ENCODE data around the gene OSGIN1.
A peak's percentile ranks its signal among the peaks of the same experiment; 100 is the strongest.

Gene OSGIN1

DNA sequence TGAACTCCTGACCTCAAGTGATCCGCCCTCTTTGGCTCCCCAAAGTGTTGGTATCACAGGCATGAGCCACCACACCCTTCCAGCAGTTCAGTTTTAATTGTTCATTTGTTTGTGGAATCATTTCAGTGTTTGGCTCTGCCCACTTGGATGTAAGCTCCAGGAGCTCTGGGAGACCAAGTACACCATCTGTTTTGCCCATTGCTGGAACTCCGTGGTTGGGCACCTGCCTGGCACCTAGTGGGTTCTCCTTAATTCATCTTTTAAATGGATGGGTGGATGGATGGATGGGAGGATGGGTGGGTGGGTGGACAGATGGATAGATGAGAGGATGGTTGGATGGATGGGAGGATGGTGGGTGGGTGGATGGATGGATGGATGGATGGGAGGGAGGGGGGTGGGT lies 14.1 kb downstream of the OSGIN1 start:
- no peak for DNase-seq (ENCODE audit: extremely low read depth, insufficient read length)
- TF ChIP-seq, protein P1, sequence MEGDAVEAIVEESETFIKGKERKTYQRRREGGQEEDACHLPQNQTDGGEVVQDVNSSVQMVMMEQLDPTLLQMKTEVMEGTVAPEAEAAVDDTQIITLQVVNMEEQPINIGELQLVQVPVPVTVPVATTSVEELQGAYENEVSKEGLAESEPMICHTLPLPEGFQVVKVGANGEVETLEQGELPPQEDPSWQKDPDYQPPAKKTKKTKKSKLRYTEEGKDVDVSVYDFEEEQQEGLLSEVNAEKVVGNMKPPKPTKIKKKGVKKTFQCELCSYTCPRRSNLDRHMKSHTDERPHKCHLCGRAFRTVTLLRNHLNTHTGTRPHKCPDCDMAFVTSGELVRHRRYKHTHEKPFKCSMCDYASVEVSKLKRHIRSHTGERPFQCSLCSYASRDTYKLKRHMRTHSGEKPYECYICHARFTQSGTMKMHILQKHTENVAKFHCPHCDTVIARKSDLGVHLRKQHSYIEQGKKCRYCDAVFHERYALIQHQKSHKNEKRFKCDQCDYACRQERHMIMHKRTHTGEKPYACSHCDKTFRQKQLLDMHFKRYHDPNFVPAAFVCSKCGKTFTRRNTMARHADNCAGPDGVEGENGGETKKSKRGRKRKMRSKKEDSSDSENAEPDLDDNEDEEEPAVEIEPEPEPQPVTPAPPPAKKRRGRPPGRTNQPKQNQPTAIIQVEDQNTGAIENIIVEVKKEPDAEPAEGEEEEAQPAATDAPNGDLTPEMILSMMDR (IDR thresholded peaks at IDR 0.05; ENCODE audit: insufficient read depth, low read length, poor library complexity, severe bottlenecking), result no peak
- Histone ChIP-seq H3K27me3 (replicated peaks; ENCODE audit: control insufficient read depth, insufficient read depth, low read length) (no peaks in the 10 kb centered on the region), H3K36me3 (ENCODE audit: control insufficient read depth, insufficient read depth, low read length) (no peaks in the 10 kb centered on the region), H3K4me3 (replicated peaks; ENCODE audit: low read depth, low read length) (no peak overlapping the region)

DNA sequence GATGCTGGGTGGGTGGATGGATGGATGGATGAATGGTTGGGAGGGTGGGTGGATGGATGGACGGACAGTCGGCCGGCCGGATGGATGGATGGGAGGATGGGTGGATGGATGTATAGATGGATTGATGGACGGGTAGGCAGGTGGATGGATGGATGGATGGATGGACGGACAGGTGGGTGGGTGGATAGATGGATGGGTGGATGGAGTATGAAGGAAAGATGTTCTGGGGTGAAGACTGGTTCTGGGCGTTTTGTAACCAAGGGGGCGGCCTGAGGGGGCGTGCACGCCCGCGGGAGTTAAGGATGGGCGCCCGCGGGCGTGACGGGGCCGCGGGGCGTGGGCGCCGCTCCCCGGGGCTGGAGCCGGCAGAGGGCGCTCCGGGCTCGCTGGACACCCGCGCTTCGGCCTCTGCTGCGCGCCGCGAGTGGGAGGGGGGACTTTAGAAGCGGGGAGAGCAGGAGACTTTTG lies 14.8 kb downstream of the OSGIN1 start, which contains the start of gene NECAB2:
Gene NECAB2 (plus strand): TSS at position 407 of the 468 bp plus-strand sequence. CDS start 405 bp downstream, outside the sequence.
- no peak within 1 kb of the TSS for H3K4me3 ChIP-seq (replicated peaks; ENCODE audit: low read depth, low read length)
- no peaks in the 10 kb centered on the region for H3K36me3 ChIP-seq (ENCODE audit: control insufficient read depth, insufficient read depth, low read length)
- TF ChIP-seq, protein P1 (IDR thresholded peaks at IDR 0.05; ENCODE audit: insufficient read depth, low read length, poor library complexity, severe bottlenecking), result peak; percentile 39
- H3K27me3 ChIP-seq (replicated peaks; ENCODE audit: control insufficient read depth, insufficient read depth, low read length), result no peaks in the 10 kb centered on the region
- DNase-seq (ENCODE audit: extremely low read depth, insufficient read length), result peak; percentile 37

DNA sequence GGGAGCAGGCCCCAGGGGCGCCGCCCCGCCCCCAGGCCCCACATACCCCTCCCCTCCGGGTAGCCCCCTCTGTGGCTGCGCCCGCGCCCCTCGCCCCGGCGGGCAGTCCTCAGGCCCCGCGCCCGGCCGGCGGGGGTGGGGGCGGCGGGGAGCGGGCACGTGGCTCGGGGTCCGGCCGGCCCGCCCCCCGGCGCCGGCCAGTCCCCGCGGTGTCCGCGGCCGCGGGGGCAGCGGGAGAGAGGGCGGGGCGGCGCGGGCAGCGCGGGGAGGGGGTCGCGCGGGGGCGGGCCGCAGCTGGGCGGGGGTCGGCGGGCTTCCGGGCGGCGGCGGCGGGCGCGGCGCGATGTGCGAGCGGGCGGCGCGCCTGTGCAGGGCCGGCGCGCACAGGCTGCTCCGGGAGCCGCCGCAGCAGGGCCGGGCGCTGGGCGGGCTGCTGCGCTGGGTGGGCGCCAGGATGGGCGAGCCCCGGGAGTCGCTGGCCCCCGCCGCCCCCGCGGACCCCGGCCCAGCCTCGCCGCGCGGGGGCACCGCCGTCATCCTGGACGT lies 15.3 kb downstream of the OSGIN1 start:
- H3K4me3 ChIP-seq (replicated peaks; ENCODE audit: low read depth, low read length), result no peak overlapping the region
- no peaks in the 10 kb centered on the region for H3K27me3 ChIP-seq (replicated peaks; ENCODE audit: control insufficient read depth, insufficient read depth, low read length)
- TF ChIP-seq, protein P1 (IDR thresholded peaks at IDR 0.05; ENCODE audit: insufficient read depth, low read length, poor library complexity, severe bottlenecking), result no peak
- no peaks in the 10 kb centered on the region for H3K36me3 ChIP-seq (ENCODE audit: control insufficient read depth, insufficient read depth, low read length)
- no peak for DNase-seq (ENCODE audit: extremely low read depth, insufficient read length)

DNA sequence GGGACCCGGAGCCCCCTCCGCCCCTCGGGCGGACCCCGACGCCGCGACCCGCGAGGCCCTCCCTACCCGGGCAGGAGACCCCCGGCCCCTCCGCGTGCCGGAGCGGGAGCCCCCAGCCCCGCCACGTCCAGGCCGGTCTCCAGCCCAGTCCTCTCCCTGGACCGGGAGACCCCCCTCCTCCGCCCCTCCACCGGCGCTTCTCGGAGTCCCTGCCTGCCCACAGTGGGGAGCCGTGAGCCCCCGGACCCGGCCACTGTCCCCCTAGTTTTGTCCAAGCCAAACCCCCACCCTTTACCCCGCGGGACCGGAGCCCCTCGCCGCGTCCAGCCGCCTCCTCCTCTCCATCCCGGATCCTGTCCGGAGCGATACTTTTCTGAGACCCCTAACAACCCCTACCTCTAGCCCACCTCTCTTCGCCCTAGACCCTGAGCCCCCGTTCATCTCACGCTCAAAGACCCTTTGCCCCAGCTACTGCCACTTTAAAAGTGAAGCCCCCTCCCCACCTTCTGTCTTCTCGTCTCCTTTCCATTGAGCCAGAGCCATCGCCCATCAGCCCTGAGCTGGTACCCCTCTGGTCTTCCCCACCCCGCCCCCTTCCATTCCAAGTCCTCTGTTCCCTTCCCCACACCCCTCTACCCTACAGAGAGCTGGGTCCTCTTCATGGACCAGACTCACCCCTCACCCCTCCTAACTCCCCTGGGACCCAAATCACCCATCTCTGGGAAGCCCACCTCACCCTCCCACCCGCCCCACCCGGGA lies 16.0 kb downstream of the OSGIN1 start:
- TF ChIP-seq, protein P1 (IDR thresholded peaks at IDR 0.05; ENCODE audit: insufficient read depth, low read length, poor library complexity, severe bottlenecking), result no peak
- no peak overlapping the region for H3K4me3 ChIP-seq (replicated peaks; ENCODE audit: low read depth, low read length)
- DNase-seq (ENCODE audit: extremely low read depth, insufficient read length), result no peak
- no peaks in the 10 kb centered on the region for H3K36me3 ChIP-seq (ENCODE audit: control insufficient read depth, insufficient read depth, low read length)
- H3K27me3 ChIP-seq (replicated peaks; ENCODE audit: control insufficient read depth, insufficient read depth, low read length), result no peaks in the 10 kb centered on the region

DNA sequence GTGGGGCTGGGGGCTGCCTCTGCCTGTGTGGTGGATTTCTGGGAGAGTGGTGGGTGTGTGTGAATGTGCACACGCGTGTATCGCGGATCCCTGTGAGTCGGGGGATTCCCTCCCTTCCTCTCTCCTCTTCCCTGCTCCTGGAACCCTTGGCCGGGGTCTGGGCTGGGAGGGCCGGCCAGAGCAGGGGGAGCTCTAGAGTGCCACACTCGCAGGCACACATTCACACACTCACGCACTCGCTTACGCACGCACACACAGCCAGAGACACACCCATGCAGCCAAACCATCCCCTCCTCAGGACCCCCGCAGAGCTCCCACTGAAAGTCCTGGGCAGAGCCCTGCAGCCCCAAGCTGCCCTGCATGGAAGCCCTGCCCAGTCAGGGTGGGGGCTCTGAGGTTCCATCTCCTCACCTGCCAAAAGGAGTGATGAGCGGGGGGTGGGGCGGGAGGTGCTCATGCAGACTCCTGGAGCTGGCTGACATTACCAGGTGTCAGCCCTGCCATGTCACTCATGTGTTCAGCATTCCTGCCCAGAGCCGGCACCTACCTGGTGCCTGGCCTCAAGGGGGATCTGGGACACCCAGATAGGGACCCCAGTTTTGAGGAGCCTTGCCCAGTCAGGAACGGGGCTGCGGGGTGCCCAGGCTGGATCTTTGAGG lies 16.9 kb downstream of the OSGIN1 start:
- Histone ChIP-seq H3K36me3 (ENCODE audit: control insufficient read depth, insufficient read depth, low read length) (no peaks in the 10 kb centered on the region), H3K4me3 (replicated peaks; ENCODE audit: low read depth, low read length) (no peak overlapping the region), H3K27me3 (replicated peaks; ENCODE audit: control insufficient read depth, insufficient read depth, low read length) (no peaks in the 10 kb centered on the region)
- TF ChIP-seq, protein P1 (IDR thresholded peaks at IDR 0.05; ENCODE audit: insufficient read depth, low read length, poor library complexity, severe bottlenecking), result no peak
- DNase-seq (ENCODE audit: extremely low read depth, insufficient read length), result no peak
